Transverse colon (tissue), 4 donors: ENCODE measurements around the gene RGS6. TPM values are rescaled to one million over a fixed set of nuclear protein-coding genes. Genes with fewer than 3 reads are reported as not detected.

Source experiments
- DNase-seq: peaks from one replicate; pipeline ENCODE4 v3.0.0-alpha.2; 2019
- H3K27ac ChIP-seq, 4 donors: fragments of 200-600 bp; sonication (generic); 2 replicates each; pipeline ENCODE4 v1.5.1; 2016 to 2018; ENCODE audit warnings: inconsistent platforms in 4 of 4
- H3K27me3 ChIP-seq: fragments of 200-600 bp; sonication (generic); 2 replicates; pipeline ENCODE4 v1.5.1; 2017; ENCODE audit warnings: inconsistent platforms
- H3K36me3 ChIP-seq, 4 donors: fragments of 200-600 bp; sonication (generic); 2 replicates each; pipeline ENCODE4 v1.5.1; 2017 to 2019; ENCODE audit warnings: inconsistent platforms in 4 of 4
- H3K4me1 ChIP-seq, 4 donors: fragments of 200-600 bp; sonication (generic); 2 replicates each; pipeline ENCODE4 v1.5.1; 2017 to 2020; ENCODE audit warnings: inconsistent platforms in 4 of 4
- H3K4me3 ChIP-seq, 4 donors: fragments of 200-600 bp; sonication (generic); 1 replicate in 1 of 4; 2 replicates in 3 of 4; pipeline versions ENCODE4 v1.5.1 to v1.6.1; 2017 to 2019; ENCODE audit warnings: inconsistent platforms in 4 of 4
- H3K9me3 ChIP-seq, 2 donors: fragments of 200-600 bp; sonication (generic); 2 replicates each; pipeline ENCODE4 v1.5.1; 2017 to 2019; ENCODE audit warnings: inconsistent platforms in 2 of 2
- CTCF ChIP-seq, 5 experiments: fragments of 200-600 bp in 3 of 5; fragments of 450-650 bp in 2 of 5; sonication (generic) in 3 of 5; IDR thresholded peaks; 1 replicate in 2 of 5; 2 replicates in 3 of 5; pipeline ENCODE4 v1.5.1; 2016 to 2017; ENCODE audit warnings: antibody characterized with exemption in 5 of 5, inconsistent platforms in 3 of 5, mild to moderate bottlenecking in 2 of 5, moderate library complexity in 1 of 5
- EP300 ChIP-seq: sonication (generic); formaldehyde crosslinking; IDR thresholded peaks from one replicate; pipeline ENCODE4 v1.6.1; 2017; ENCODE audit warnings: antibody characterized with exemption, low read depth
- POLR2A ChIP-seq: fragments of 450-650 bp; IDR thresholded peaks from one replicate; pipeline ENCODE4 v1.6.1; 2016; ENCODE audit warnings: antibody characterized with exemption, mild to moderate bottlenecking, moderate library complexity
- POLR2AphosphoS5 ChIP-seq, 3 donors: sonication (generic); formaldehyde crosslinking; IDR thresholded peaks; one replicate each; pipeline ENCODE4 v1.6.1; 2016; ENCODE audit warnings: antibody characterized with exemption in 3 of 3
- WGBS, 2 donors: methylation state at CpG; one replicate each; pipeline ENCODE4 v1.1.5; 2018; ENCODE audit warnings: low coverage in 1 of 2; 5-methylcytosine and 5-hydroxymethylcytosine counted together
- in situ Hi-C, 4 donors: fragments of 200-750 bp; cut with MboI; loops; one replicate each; pipeline versions ENCODE4 v1.15.0 to v1.15.1; 2017; ENCODE audit warnings: low sequenced_read_pairs in 3 of 4, low pct_ligation_motif_present in 1 of 4, low pct_unique_long_range_greater_than_20kb in 1 of 4
- intact Hi-C: fragments of 100-400 bp; cut with DNase I; formaldehyde crosslinking; loops from one replicate; pipeline ENCODE4 v1.15.1; 2023; ENCODE audit warnings: low total_unique reads
- total RNA-seq, 4 donors: library from RNA; depleted of rRNA; stranded (reverse); fragments of >200 nt; gene quantifications; one replicate each; pipeline ENCODE4 v1.1.0, GENCODE V29; 2016

Gene RGS6
- total RNA-seq, 4 donors from 2014 or later: 0.41 to 0.48 TPM; not detected in 2

GRCh38 chr14:72075649-72076334, 143.6 kb downstream of the RGS6 start:
- TF ChIP-seq CTCF (IDR thresholded peaks at IDR 0.05) (no peak), POLR2AphosphoS5 (IDR thresholded peaks at IDR 0.05) (no peak), EP300 (no peak), POLR2A (no peak)
- Histone ChIP-seq H3K4me1 (no peaks in the 10 kb centered on the region), H3K27ac (no peak overlapping the region), H3K36me3 (no peaks in the 10 kb centered on the region), H3K4me3 (no peak overlapping the region), H3K27me3 (no peaks in the 10 kb centered on the region), H3K9me3 (no peaks in the 10 kb centered on the region)
- intact Hi-C loops (no loop called here), in situ Hi-C loops (no loop called here)
- 72 to 81% methylated on average over 7 to 9 of the region's 9 CpGs for WGBS, 2 donors
- DNase-seq: no peak

GRCh38 chr14:72081137-72081536, 148.9 kb downstream of the RGS6 start:
- Histone ChIP-seq H3K36me3 (no peaks in the 10 kb centered on the region), H3K27ac (no peak overlapping the region), H3K9me3 (no peaks in the 10 kb centered on the region), H3K27me3 (no peaks in the 10 kb centered on the region), H3K4me1 (no peaks in the 10 kb centered on the region), H3K4me3 (no peak overlapping the region)
- intact Hi-C loops: no loop called here
- 96 to 100% methylated on average over 1 of the region's 1 CpG for WGBS, 2 donors
- TF ChIP-seq CTCF (IDR thresholded peaks at IDR 0.05): no peak
- no peak for TF ChIP-seq POLR2A
- TF ChIP-seq POLR2AphosphoS5 (IDR thresholded peaks at IDR 0.05): no peak
- TF ChIP-seq EP300: no peak
- no peak for DNase-seq
- in situ Hi-C loops: no loop called here

GRCh38 chr14:72084935-72085334, 152.7 kb downstream of the RGS6 start:
- H3K36me3 ChIP-seq: no peaks in the 10 kb centered on the region
- no peak for DNase-seq
- H3K27ac ChIP-seq: no peak overlapping the region
- no peak overlapping the region for H3K4me3 ChIP-seq
- H3K9me3 ChIP-seq: no peaks in the 10 kb centered on the region
- no peaks in the 10 kb centered on the region for H3K27me3 ChIP-seq
- no peak for TF ChIP-seq EP300
- TF ChIP-seq POLR2A: no peak
- no peak for TF ChIP-seq CTCF (IDR thresholded peaks at IDR 0.05)
- no peak for TF ChIP-seq POLR2AphosphoS5 (IDR thresholded peaks at IDR 0.05)
- 78 to 89% methylated on average over 8 of the region's 8 CpGs for WGBS, 2 donors
- intact Hi-C loops: no loop called here
- in situ Hi-C loops: no loop called here
- H3K4me1 ChIP-seq: no peaks in the 10 kb centered on the region

GRCh38 chr14:72089625-72090024, 157.4 kb downstream of the RGS6 start:
- Histone ChIP-seq H3K27me3 (no peaks in the 10 kb centered on the region), H3K27ac (no peak overlapping the region), H3K4me1 (no peaks in the 10 kb centered on the region), H3K4me3 (no peak overlapping the region), H3K9me3 (no peaks in the 10 kb centered on the region), H3K36me3 (no peaks in the 10 kb centered on the region)
- in situ Hi-C loops (no loop called here), intact Hi-C loops (no loop called here)
- 60 to 67% methylated on average over 1 to 4 of the region's 4 CpGs for WGBS, 2 donors
- TF ChIP-seq POLR2A: no peak
- no peak for TF ChIP-seq CTCF (IDR thresholded peaks at IDR 0.05)
- TF ChIP-seq POLR2AphosphoS5 (IDR thresholded peaks at IDR 0.05): no peak
- no peak for TF ChIP-seq EP300
- DNase-seq: no peak
